ENCODE results near the gene NFE2L1.
"Not testable (repeated sequence)": the region's sequence is repeated elsewhere in the genome, so short reads cannot be mapped to it uniquely, and the experiment has no call there.

NFE2L1 gene

GRCh38 chr17:48071654-48072053 is 23.5 kb downstream of the NFE2L1 start:
- no CpG with 5 or more reads among the region's 2 CpGs for WGBS (ENCODE audit: extremely low coverage, insufficient coverage, insufficient read length)
- Histone ChIP-seq H2BK120ac (ENCODE audit: insufficient read depth, low read length, poor library complexity) (no peak overlapping the region), H3K27ac (ENCODE audit: low read depth, low read length) (no peak overlapping the region), H2BK5ac (ENCODE audit: low read depth, low read length, poor library complexity) (no peak overlapping the region), H3K27me3 (ENCODE audit: insufficient read depth, low read length) (no peaks in the 10 kb centered on the region), H2AFZ (ENCODE audit: insufficient read depth, low read length, poor library complexity) (no peak overlapping the region), H3K18ac (ENCODE audit: low read length) (no peak overlapping the region), H3K9me3 (ENCODE audit: insufficient read depth, low read depth, low read length) (no peaks in the 10 kb centered on the region), H3K23ac (ENCODE audit: low read length) (no peak overlapping the region), H3K9ac (ENCODE audit: low read length) (no peak overlapping the region), H2AK5ac (ENCODE audit: low read length) (no peak overlapping the region), H3K79me2 (ENCODE audit: control insufficient read depth, insufficient read depth, low read length, poor library complexity) (no peaks in the 10 kb centered on the region), H4K91ac (ENCODE audit: low read depth, low read length) (no peak overlapping the region), H3K36me3 (ENCODE audit: control insufficient read depth in 1 of 2, insufficient read depth in 2 of 2, low read length in 2 of 2) (peaks cover 37 to 49% of the 10 kb centered on the region in 2 experiments), H4K12ac (ENCODE audit: low read depth, low read length) (no peak overlapping the region), H3K4ac (ENCODE audit: low read depth, low read length) (no peak overlapping the region), H3K4me2 (ENCODE audit: low read length) (no peak overlapping the region), H2BK12ac (ENCODE audit: low read length) (no peak overlapping the region), H3K79me1 (ENCODE audit: low read length) (no peaks in the 10 kb centered on the region), H3K4me1 (ENCODE audit: control insufficient read depth in 1 of 2, insufficient read depth in 2 of 2, low read length in 2 of 2) (no peaks in the 10 kb centered on the region), H4K8ac (ENCODE audit: low read depth, low read length) (no peak overlapping the region), H3K14ac (ENCODE audit: low read length) (no peak overlapping the region), H3K4me3 (ENCODE audit: low read depth, low read length) (no peak overlapping the region)
- DNase-seq: no peak

GRCh38 chr17:48072811-48073210 is 24.7 kb downstream of the NFE2L1 start:
- H4K12ac ChIP-seq (ENCODE audit: low read depth, low read length); H2BK12ac ChIP-seq (ENCODE audit: low read length); H3K4me2 ChIP-seq (ENCODE audit: low read length); H3K79me2 ChIP-seq (ENCODE audit: control insufficient read depth, insufficient read depth, low read length, poor library complexity); H4K91ac ChIP-seq (ENCODE audit: low read depth, low read length); H3K4ac ChIP-seq (ENCODE audit: low read depth, low read length); H3K27me3 ChIP-seq (ENCODE audit: insufficient read depth, low read length); H2AK5ac ChIP-seq (ENCODE audit: low read length); H3K23ac ChIP-seq (ENCODE audit: low read length); H2BK5ac ChIP-seq (ENCODE audit: low read depth, low read length, poor library complexity); H4K8ac ChIP-seq (ENCODE audit: low read depth, low read length); H3K9me3 ChIP-seq (ENCODE audit: insufficient read depth, low read depth, low read length); H3K27ac ChIP-seq (ENCODE audit: low read depth, low read length); H3K18ac ChIP-seq (ENCODE audit: low read length); H2BK120ac ChIP-seq (ENCODE audit: insufficient read depth, low read length, poor library complexity); H3K14ac ChIP-seq (ENCODE audit: low read length); H2AFZ ChIP-seq (ENCODE audit: insufficient read depth, low read length, poor library complexity); DNase-seq; H3K79me1 ChIP-seq (ENCODE audit: low read length); H3K9ac ChIP-seq (ENCODE audit: low read length); H3K4me1 ChIP-seq (ENCODE audit: control insufficient read depth in 1 of 2, insufficient read depth in 2 of 2, low read length in 2 of 2); H3K4me3 ChIP-seq (ENCODE audit: low read depth, low read length): not testable (repeated sequence)
- WGBS (ENCODE audit: extremely low coverage, insufficient coverage, insufficient read length): no CpG with 5 or more reads among the region's 9 CpGs
- H3K36me3 ChIP-seq (ENCODE audit: control insufficient read depth in 1 of 2, insufficient read depth in 2 of 2, low read length in 2 of 2): peaks cover 35 to 51% of the 10 kb centered on the region in 2 experiments

- H3K27me3 ChIP-seq (ENCODE audit: insufficient read depth, low read length); H2BK120ac ChIP-seq (ENCODE audit: insufficient read depth, low read length, poor library complexity); H2AK5ac ChIP-seq (ENCODE audit: low read length); H4K91ac ChIP-seq (ENCODE audit: low read depth, low read length); H3K4me1 ChIP-seq (ENCODE audit: control insufficient read depth in 1 of 2, insufficient read depth in 2 of 2, low read length in 2 of 2); H3K4me2 ChIP-seq (ENCODE audit: low read length); H3K9ac ChIP-seq (ENCODE audit: low read length); H3K4me3 ChIP-seq (ENCODE audit: low read depth, low read length); H3K23ac ChIP-seq (ENCODE audit: low read length); H3K79me2 ChIP-seq (ENCODE audit: control insufficient read depth, insufficient read depth, low read length, poor library complexity); H3K4ac ChIP-seq (ENCODE audit: low read depth, low read length); H3K27ac ChIP-seq (ENCODE audit: low read depth, low read length); H2BK12ac ChIP-seq (ENCODE audit: low read length); H2AFZ ChIP-seq (ENCODE audit: insufficient read depth, low read length, poor library complexity); H3K14ac ChIP-seq (ENCODE audit: low read length); H3K18ac ChIP-seq (ENCODE audit: low read length); H4K12ac ChIP-seq (ENCODE audit: low read depth, low read length); H2BK5ac ChIP-seq (ENCODE audit: low read depth, low read length, poor library complexity); H3K9me3 ChIP-seq (ENCODE audit: insufficient read depth, low read depth, low read length); H4K8ac ChIP-seq (ENCODE audit: low read depth, low read length); DNase-seq; H3K79me1 ChIP-seq (ENCODE audit: low read length): not testable (repeated sequence)
- peaks cover 32 to 48% of the 10 kb centered on the region in 2 experiments for H3K36me3 ChIP-seq (ENCODE audit: control insufficient read depth in 1 of 2, insufficient read depth in 2 of 2, low read length in 2 of 2)
- no CpG with 5 or more reads among the region's 5 CpGs for WGBS (ENCODE audit: extremely low coverage, insufficient coverage, insufficient read length)
These were observed 25.5 kb downstream of the NFE2L1 start for GRCh38 chr17:48073566-48074094.

GRCh38 chr17:48074322-48075081 is 26.3 kb downstream of the NFE2L1 start:
- Histone ChIP-seq H3K79me1 (ENCODE audit: low read length) (no peaks in the 10 kb centered on the region), H3K9ac (ENCODE audit: low read length) (no peak overlapping the region), H3K14ac (ENCODE audit: low read length) (no peak overlapping the region), H3K23ac (ENCODE audit: low read length) (no peak overlapping the region), H3K36me3 (ENCODE audit: control insufficient read depth in 1 of 2, insufficient read depth in 2 of 2, low read length in 2 of 2) (peaks cover 28 to 46% of the 10 kb centered on the region in 2 experiments), H3K27me3 (ENCODE audit: insufficient read depth, low read length) (no peaks in the 10 kb centered on the region), H3K4me2 (ENCODE audit: low read length) (no peak overlapping the region), H4K12ac (ENCODE audit: low read depth, low read length) (no peak overlapping the region), H3K4me3 (ENCODE audit: low read depth, low read length) (no peak overlapping the region), H2BK5ac (ENCODE audit: low read depth, low read length, poor library complexity) (no peak overlapping the region), H3K27ac (ENCODE audit: low read depth, low read length) (no peak overlapping the region), H3K9me3 (ENCODE audit: insufficient read depth, low read depth, low read length) (no peaks in the 10 kb centered on the region), H2AK5ac (ENCODE audit: low read length) (no peak overlapping the region), H2BK12ac (ENCODE audit: low read length) (no peak overlapping the region), H2AFZ (ENCODE audit: insufficient read depth, low read length, poor library complexity) (no peak overlapping the region), H2BK120ac (ENCODE audit: insufficient read depth, low read length, poor library complexity) (no peak overlapping the region), H4K91ac (ENCODE audit: low read depth, low read length) (no peak overlapping the region), H3K18ac (ENCODE audit: low read length) (no peak overlapping the region), H3K4ac (ENCODE audit: low read depth, low read length) (no peak overlapping the region), H3K4me1 (ENCODE audit: control insufficient read depth in 1 of 2, insufficient read depth in 2 of 2, low read length in 2 of 2) (no peaks in the 10 kb centered on the region), H3K79me2 (ENCODE audit: control insufficient read depth, insufficient read depth, low read length, poor library complexity) (peaks cover 2% of the 10 kb centered on the region), H4K8ac (ENCODE audit: low read depth, low read length) (no peak overlapping the region)
- peak; percentile 76 to 91 for DNase-seq
- no CpG with 5 or more reads among the region's 7 CpGs for WGBS (ENCODE audit: extremely low coverage, insufficient coverage, insufficient read length)
